Right lobe of liver (tissue), 4 donors: ENCODE measurements around the gene DIP2C.

Experiments
- CTCF ChIP-seq, 4 donors: fragments of 200-600 bp in 3 of 4; fragments of 450-650 bp in 1 of 4; IDR thresholded peaks; one replicate each; pipeline versions ENCODE4 v1.5.1 to v1.8.0; 2016 to 2022; ENCODE audit warnings: antibody characterized with exemption in 4 of 4, mild to moderate bottlenecking in 2 of 4
- POLR2A ChIP-seq: fragments of 450-650 bp; IDR thresholded peaks from one replicate; pipeline ENCODE4 v1.6.1; 2017; ENCODE audit warnings: antibody characterized with exemption, mild to moderate bottlenecking
- donor health status: DM: no; HTN: no; CAD: no.
- donor health status: DM: no; HTN: no; CAD: no.
- donor health status: DM: no; HTN: yes; CAD: no.

- TF ChIP-seq CTCF (IDR thresholded peaks at IDR 0.05) (no peak), POLR2A (no peak)
Measured at GRCh38 chr10:476455-476780, 213.1 kb downstream of the DIP2C start.
